Ovary (tissue), 9 donors: Measurements from ENCODE around the gene RIMS1. TPM values are rescaled to one million over a fixed set of nuclear protein-coding genes. Genes with fewer than 3 reads are reported as not detected.

ENCODE experiments used
- DNase-seq, 5 donors: peaks; one replicate each; pipeline ENCODE4 v3.0.0-alpha.2; 2019 to 2020
- H3K27ac ChIP-seq, 2 donors: fragments of 200-600 bp; one replicate each; pipeline versions ENCODE4 v1.5.1 to v1.8.0; 2019 to 2022
- H3K27me3 ChIP-seq: fragments of 200-600 bp; one replicate; pipeline ENCODE4 v1.8.0; 2022
- H3K36me3 ChIP-seq: fragments of 200-600 bp; sonication (generic); one replicate; pipeline ENCODE4 v1.5.1; 2019
- H3K4me1 ChIP-seq: one replicate; pipeline ENCODE4 v1.8.1; 2013; ENCODE audit warnings: mild to moderate bottlenecking, moderate library complexity; ENCODE audit not compliant: insufficient read depth
- H3K4me3 ChIP-seq: fragments of 200-600 bp; sonication (generic); one replicate; pipeline ENCODE4 v1.5.1; 2017
- H3K9me3 ChIP-seq, 2 donors: fragments of 200-600 bp in 1 of 2; sonication (generic) in 1 of 2; one replicate each; pipeline versions ENCODE4 v1.5.1 to v1.8.1; 2013 to 2019; ENCODE audit warnings: mild to moderate bottlenecking in 1 of 2, moderate library complexity in 1 of 2
- CTCF ChIP-seq, 3 donors: fragments of 450-650 bp in 2 of 3; fragments of 200-600 bp in 1 of 3; IDR thresholded peaks; one replicate each; pipeline versions ENCODE4 v1.5.1 to v1.8.0; 2016 to 2022; ENCODE audit warnings: antibody characterized with exemption in 3 of 3, mild to moderate bottlenecking in 1 of 3
- EP300 ChIP-seq: sonication (generic); formaldehyde crosslinking; IDR thresholded peaks from one replicate; pipeline ENCODE4 v1.6.1; 2017; ENCODE audit warnings: antibody characterized with exemption
- POLR2A ChIP-seq: fragments of 450-650 bp; IDR thresholded peaks from one replicate; pipeline ENCODE4 v1.6.1; 2017; ENCODE audit warnings: antibody characterized with exemption, mild to moderate bottlenecking, moderate library complexity
- WGBS, 3 donors: extraction: QIAGEN DNeasy Blood & Tissue Kit in 1 of 3; methylation state at CpG; one replicate each; pipeline versions ENCODE4 v1.1.5 to v1.1.7; 2013 to 2017; 5-methylcytosine and 5-hydroxymethylcytosine counted together
- intact Hi-C, 4 donors: fragments of 100-400 bp; cut with DNase I; formaldehyde crosslinking; loops; one replicate each; pipeline versions ENCODE4 v1.11.0 to v1.15.1; 2022 to 2023
- polyA plus RNA-seq, 2 donors: library from polyadenylated mRNA; stranded (reverse); fragments of 200-250 nt in 1 of 2; fragments of 350-450 nt in 1 of 2; fragmentation: Illumina TruSeq in 1 of 2; extraction: RNeasy Lipid Tissue Mini Kit (QIAGEN cat#74804) in 1 of 2; gene quantifications; one replicate each; pipeline ENCODE4 v1.2.3, GENCODE V29; 2013 to 2014
- total RNA-seq, 7 donors: library from RNA; depleted of rRNA in 2 of 7; stranded (reverse); fragments of >200 nt in 2 of 7; fragmentation: NEBNext Ultra II Directional in 3 of 7; extraction: Animal tissue kit (Norgen Biotek cat#: 25700) in 3 of 7; gene quantifications; one replicate each; pipeline versions ENCODE4 v1.1.0 to v1.2.4, GENCODE V29; 2016 to 2023
- donor health status: DM: no; HTN: no; CAD: no; lungs with moderate emphysema.
- donor health status: DM: no; HTN: no; CAD: no.
- donor health status: Bipolar disorder and iron deficiency.
- donor health status: DM: yes; HTN: yes; CAD: no.
- donor health status: DM: no; HTN: no; CAD: no.
- donor health status: DM: yes; HTN: yes; CAD: no.

Gene RIMS1
- total and polyA plus RNA-seq, 9 donors = 0.20 to 1.3 (median 0.33) TPM; not detected in 1

DNA sequence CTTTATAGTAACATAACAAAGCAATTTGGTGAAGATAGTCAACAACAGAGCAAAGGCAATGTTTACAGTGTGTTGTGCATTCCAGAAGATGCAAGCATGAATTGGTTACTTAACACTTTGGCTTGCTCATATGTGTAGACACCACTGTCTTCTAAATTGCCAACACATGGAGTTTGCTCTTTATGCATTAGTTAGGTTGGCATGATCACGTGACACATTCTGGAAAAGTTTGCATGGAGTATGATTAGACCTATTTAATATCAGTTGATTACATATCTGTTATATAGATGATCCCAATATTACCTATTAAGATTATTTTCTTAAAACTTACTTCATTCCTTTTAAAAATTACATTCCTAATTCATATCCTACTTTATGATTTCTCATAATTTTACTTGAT is 197.6 kb downstream of the RIMS1 start:
- Histone ChIP-seq H3K27ac (no peak overlapping the region), H3K4me3 (no peak overlapping the region), H3K4me1 (no peaks in the 10 kb centered on the region), H3K27me3 (no peaks in the 10 kb centered on the region), H3K9me3 (no peaks in the 10 kb centered on the region), H3K36me3 (no peaks in the 10 kb centered on the region)
- no peak for DNase-seq
- intact Hi-C loops = no loop called here
- no peak for TF ChIP-seq EP300
- TF ChIP-seq CTCF (IDR thresholded peaks at IDR 0.05) = no peak
- TF ChIP-seq POLR2A = no peak
- WGBS, 3 donors = 45 to 93% (median 78%) methylated on average over 1 of the region's 1 CpG

DNA sequence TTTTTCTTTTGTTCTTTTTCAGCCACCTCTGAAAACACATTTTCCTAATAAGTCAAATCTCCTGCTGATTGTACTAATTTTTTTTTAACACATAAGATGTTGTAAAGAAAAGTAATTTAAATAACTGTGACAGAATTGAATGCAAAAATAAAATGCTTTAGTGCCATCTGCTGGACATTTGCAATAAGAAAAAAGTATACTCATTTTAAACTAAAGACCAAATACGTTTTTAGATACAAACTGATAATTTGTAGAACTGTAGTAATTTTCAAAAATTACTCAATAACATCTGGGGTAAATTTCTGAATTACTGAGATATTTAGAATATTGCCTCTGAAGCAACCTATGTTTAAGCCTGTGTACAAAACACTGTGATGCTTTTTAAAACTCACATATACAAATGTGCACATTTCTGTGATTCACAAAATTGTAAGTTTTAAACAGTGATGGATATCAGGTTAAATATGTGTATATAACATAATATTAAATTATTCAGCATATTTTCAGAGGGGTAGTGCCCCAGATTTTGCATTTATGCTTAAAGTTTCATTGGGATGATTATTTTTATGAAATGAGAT is 198.7 kb downstream of the RIMS1 start:
- 0% methylated on average over 1 of the region's 1 CpG for WGBS, 3 donors
- no peaks in the 10 kb centered on the region for H3K27me3 ChIP-seq
- no peaks in the 10 kb centered on the region for H3K36me3 ChIP-seq
- no peak overlapping the region for H3K27ac ChIP-seq
- intact Hi-C loops = no loop called here
- TF ChIP-seq CTCF (IDR thresholded peaks at IDR 0.05) (no peak), POLR2A (no peak), EP300 (no peak)
- H3K4me1 ChIP-seq = no peaks in the 10 kb centered on the region
- H3K4me3 ChIP-seq = no peak overlapping the region
- H3K9me3 ChIP-seq = no peaks in the 10 kb centered on the region
- DNase-seq = no peak

DNA sequence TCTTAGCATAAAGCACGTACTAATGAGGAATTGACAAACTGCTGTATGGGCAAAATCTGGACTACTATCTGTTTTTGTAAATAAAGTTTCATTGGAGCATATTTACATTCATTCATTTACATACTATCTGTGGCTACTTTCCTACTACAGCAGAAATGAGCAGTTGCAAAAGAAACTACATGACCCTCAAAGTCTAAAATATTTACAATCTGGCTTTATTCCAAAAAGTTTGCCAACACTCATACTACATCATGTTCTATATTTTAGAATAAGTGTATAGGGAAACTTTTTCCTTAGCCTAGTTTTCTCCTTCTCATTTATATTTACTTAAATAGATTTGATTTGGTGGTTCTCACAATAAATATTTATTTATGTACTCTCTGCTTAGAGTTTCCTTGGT is 208.2 kb downstream of the RIMS1 start:
- no peaks in the 10 kb centered on the region for H3K4me1 ChIP-seq
- no peak overlapping the region for H3K4me3 ChIP-seq
- H3K27ac ChIP-seq = no peak overlapping the region
- DNase-seq = no peak
- WGBS, 3 donors = 67 to 86% (median 70%) methylated on average over 1 of the region's 1 CpG
- H3K36me3 ChIP-seq = no peaks in the 10 kb centered on the region
- H3K9me3 ChIP-seq = no peaks in the 10 kb centered on the region
- no peak for TF ChIP-seq POLR2A
- no peak for TF ChIP-seq CTCF (IDR thresholded peaks at IDR 0.05)
- no peaks in the 10 kb centered on the region for H3K27me3 ChIP-seq
- intact Hi-C loops = no loop called here

DNA sequence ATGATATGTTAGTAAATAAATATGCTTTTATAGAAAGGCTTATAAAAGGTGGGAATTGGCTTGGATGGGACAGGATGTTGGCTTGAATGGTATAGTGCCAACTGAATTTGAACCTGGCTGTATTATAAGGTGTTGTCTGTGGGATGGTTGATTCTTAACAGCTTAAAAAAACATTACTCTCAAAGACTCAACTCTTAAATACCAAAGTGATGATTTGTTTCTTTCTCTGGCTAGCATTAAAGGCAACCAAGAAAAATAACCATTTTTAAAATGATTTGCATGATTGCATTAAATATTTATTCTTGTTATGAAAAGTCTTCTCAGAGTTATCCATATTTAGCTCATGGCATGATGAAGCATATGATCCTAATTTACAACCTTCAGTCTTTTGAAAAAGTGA is 216.2 kb downstream of the RIMS1 start:
- DNase-seq = no peak
- no peaks in the 10 kb centered on the region for H3K4me1 ChIP-seq
- no peaks in the 10 kb centered on the region for H3K36me3 ChIP-seq
- intact Hi-C loops = no loop called here
- no peaks in the 10 kb centered on the region for H3K27me3 ChIP-seq
- H3K4me3 ChIP-seq = no peak overlapping the region
- H3K27ac ChIP-seq = no peak overlapping the region
- TF ChIP-seq EP300 = no peak
- TF ChIP-seq CTCF (IDR thresholded peaks at IDR 0.05) = no peak
- no peak for TF ChIP-seq POLR2A
- no peaks in the 10 kb centered on the region for H3K9me3 ChIP-seq
